H1 (cell line): ENCODE results near the gene AP2B1. TPM values are rescaled to one million over a fixed set of nuclear protein-coding genes. Genes with fewer than 3 reads are reported as not detected.

ENCODE experiments used
- ATF2 ChIP-seq: IDR thresholded peaks from 2 replicates; pipeline ENCODE4 v1.6.1; 2012; ENCODE audit warnings: low read length, inconsistent platforms
- BCL11A ChIP-seq, 2 experiments: IDR thresholded peaks; one replicate each; pipeline ENCODE4 v1.6.1; 2011; ENCODE audit warnings: low read depth in 2 of 2, low read length in 2 of 2, mild to moderate bottlenecking in 2 of 2
- EGR1 ChIP-seq: IDR thresholded peaks from 2 replicates; pipeline ENCODE4 v1.6.1; 2011; ENCODE audit warnings: low read depth, low read length, borderline replicate concordance
- FOSL1 ChIP-seq: IDR thresholded peaks from 2 replicates; pipeline ENCODE4 v1.6.1; 2011; ENCODE audit warnings: mild to moderate bottlenecking, low read depth, low read length, moderate library complexity; ENCODE audit not compliant: insufficient read depth
- HDAC6 ChIP-seq: IDR thresholded peaks from one replicate; pipeline ENCODE4 v1.7.1; 2012; ENCODE audit warnings: low read depth, mild to moderate bottlenecking, inconsistent platforms, low read length, moderate library complexity
- POLR2A ChIP-seq, 2 experiments: IDR thresholded peaks; 1 replicate in 1 of 2; 2 replicates in 1 of 2; pipeline ENCODE4 v1.6.1; 2011; ENCODE audit warnings: low read depth in 2 of 2, low read length in 2 of 2, mild to moderate bottlenecking in 2 of 2; ENCODE audit errors: control extremely low read depth in 1 of 2
- SIRT6 ChIP-seq: IDR thresholded peaks from one replicate; pipeline ENCODE4 v1.7.1; 2012; ENCODE audit warnings: low read length, inconsistent platforms
- SP4 ChIP-seq: IDR thresholded peaks from 2 replicates; pipeline ENCODE4 v1.6.1; 2012; ENCODE audit warnings: low read length, inconsistent platforms
- SRF ChIP-seq: IDR thresholded peaks from 2 replicates; pipeline ENCODE4 v1.6.1; 2011; ENCODE audit warnings: mild to moderate bottlenecking, low read depth, low read length, moderate library complexity
- polyA plus RNA-seq, 7 experiments: library from polyadenylated mRNA; depleted of rRNA in 3 of 7; stranded (reverse) in 5 of 7; unstranded in 2 of 7; fragments of >200 nt in 5 of 7; fragments of 200-250 nt in 2 of 7; gene quantifications; 1 replicate in 5 of 7; 2 replicates in 1 of 7; 4 replicates in 1 of 7; pipeline versions ENCODE4 v1.2.1 to v1.2.3, GENCODE V29; 2011 to 2013; ENCODE audit warnings: missing spikeins in 2 of 7, mixed read lengths in 2 of 7
- total RNA-seq: library from RNA; stranded (reverse); fragmentation: NEBNext Ultra II Directional; extraction: Animal tissue kit (Norgen Biotek cat#: 25700); gene quantifications from 2 replicates; pipeline ENCODE4 v1.2.1, GENCODE V29; 2021
- TF ChIP-seq, protein P1 (sequence below): fragments of 300-600 bp; sonication (generic); IDR thresholded peaks from 2 replicates; pipeline ENCODE4 v1.7.1; 2012; ENCODE audit warnings: low read length, moderate library complexity, mild to moderate bottlenecking, inconsistent platforms; ENCODE audit not compliant: insufficient replicate concordance

AP2B1 gene
- total and polyA plus RNA-seq, 2 of the 8 experiments (the other 6 are each of a cell fraction or from before 2014, with no cell fraction given), result 95.5 to 199 TPM

DNA sequence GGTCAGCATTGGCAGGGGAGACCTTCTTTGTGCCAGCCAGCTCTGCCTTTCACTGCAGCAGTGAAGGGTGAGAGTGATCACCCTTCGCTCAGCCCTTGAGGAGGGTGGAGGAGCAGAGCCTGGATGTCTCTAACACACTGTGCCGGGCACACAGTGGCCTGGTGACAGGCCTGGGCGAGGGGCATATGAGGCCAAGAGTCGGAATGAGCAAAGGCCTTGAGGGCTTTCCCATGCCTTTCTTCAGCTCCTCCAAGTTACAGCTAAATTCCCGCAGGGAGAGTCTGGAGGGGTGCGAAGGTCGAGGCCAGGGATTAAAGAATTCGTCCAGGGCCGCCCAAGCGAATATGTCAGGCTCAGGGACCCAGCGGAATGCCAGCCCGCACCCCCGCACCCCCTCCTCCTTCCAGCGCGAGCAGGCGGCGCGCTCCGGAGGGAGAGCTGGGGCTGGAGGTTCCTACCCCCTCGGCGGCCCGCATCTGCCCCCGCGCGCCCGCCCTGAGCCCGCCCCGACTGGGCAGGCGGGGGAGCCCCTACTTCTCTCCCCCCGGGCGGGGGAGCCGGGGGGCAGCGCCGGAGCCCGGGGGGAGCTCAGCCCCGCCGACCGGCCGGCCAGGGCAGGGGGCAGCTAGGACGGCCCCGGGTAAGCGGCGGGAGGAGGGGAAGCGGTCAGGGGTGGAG, 144.3 kb downstream of the AP2B1 start, which contains the start of gene RASL10B (continued):
- TF ChIP-seq, protein P1, sequence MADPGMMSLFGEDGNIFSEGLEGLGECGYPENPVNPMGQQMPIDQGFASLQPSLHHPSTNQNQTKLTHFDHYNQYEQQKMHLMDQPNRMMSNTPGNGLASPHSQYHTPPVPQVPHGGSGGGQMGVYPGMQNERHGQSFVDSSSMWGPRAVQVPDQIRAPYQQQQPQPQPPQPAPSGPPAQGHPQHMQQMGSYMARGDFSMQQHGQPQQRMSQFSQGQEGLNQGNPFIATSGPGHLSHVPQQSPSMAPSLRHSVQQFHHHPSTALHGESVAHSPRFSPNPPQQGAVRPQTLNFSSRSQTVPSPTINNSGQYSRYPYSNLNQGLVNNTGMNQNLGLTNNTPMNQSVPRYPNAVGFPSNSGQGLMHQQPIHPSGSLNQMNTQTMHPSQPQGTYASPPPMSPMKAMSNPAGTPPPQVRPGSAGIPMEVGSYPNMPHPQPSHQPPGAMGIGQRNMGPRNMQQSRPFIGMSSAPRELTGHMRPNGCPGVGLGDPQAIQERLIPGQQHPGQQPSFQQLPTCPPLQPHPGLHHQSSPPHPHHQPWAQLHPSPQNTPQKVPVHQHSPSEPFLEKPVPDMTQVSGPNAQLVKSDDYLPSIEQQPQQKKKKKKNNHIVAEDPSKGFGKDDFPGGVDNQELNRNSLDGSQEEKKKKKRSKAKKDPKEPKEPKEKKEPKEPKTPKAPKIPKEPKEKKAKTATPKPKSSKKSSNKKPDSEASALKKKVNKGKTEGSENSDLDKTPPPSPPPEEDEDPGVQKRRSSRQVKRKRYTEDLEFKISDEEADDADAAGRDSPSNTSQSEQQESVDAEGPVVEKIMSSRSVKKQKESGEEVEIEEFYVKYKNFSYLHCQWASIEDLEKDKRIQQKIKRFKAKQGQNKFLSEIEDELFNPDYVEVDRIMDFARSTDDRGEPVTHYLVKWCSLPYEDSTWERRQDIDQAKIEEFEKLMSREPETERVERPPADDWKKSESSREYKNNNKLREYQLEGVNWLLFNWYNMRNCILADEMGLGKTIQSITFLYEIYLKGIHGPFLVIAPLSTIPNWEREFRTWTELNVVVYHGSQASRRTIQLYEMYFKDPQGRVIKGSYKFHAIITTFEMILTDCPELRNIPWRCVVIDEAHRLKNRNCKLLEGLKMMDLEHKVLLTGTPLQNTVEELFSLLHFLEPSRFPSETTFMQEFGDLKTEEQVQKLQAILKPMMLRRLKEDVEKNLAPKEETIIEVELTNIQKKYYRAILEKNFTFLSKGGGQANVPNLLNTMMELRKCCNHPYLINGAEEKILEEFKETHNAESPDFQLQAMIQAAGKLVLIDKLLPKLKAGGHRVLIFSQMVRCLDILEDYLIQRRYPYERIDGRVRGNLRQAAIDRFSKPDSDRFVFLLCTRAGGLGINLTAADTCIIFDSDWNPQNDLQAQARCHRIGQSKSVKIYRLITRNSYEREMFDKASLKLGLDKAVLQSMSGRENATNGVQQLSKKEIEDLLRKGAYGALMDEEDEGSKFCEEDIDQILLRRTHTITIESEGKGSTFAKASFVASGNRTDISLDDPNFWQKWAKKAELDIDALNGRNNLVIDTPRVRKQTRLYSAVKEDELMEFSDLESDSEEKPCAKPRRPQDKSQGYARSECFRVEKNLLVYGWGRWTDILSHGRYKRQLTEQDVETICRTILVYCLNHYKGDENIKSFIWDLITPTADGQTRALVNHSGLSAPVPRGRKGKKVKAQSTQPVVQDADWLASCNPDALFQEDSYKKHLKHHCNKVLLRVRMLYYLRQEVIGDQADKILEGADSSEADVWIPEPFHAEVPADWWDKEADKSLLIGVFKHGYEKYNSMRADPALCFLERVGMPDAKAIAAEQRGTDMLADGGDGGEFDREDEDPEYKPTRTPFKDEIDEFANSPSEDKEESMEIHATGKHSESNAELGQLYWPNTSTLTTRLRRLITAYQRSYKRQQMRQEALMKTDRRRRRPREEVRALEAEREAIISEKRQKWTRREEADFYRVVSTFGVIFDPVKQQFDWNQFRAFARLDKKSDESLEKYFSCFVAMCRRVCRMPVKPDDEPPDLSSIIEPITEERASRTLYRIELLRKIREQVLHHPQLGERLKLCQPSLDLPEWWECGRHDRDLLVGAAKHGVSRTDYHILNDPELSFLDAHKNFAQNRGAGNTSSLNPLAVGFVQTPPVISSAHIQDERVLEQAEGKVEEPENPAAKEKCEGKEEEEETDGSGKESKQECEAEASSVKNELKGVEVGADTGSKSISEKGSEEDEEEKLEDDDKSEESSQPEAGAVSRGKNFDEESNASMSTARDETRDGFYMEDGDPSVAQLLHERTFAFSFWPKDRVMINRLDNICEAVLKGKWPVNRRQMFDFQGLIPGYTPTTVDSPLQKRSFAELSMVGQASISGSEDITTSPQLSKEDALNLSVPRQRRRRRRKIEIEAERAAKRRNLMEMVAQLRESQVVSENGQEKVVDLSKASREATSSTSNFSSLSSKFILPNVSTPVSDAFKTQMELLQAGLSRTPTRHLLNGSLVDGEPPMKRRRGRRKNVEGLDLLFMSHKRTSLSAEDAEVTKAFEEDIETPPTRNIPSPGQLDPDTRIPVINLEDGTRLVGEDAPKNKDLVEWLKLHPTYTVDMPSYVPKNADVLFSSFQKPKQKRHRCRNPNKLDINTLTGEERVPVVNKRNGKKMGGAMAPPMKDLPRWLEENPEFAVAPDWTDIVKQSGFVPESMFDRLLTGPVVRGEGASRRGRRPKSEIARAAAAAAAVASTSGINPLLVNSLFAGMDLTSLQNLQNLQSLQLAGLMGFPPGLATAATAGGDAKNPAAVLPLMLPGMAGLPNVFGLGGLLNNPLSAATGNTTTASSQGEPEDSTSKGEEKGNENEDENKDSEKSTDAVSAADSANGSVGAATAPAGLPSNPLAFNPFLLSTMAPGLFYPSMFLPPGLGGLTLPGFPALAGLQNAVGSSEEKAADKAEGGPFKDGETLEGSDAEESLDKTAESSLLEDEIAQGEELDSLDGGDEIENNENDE, result no peak
- TF ChIP-seq HDAC6 (no peak), POLR2A (IDR thresholded peaks at IDR 0.05; ENCODE audit: control extremely low read depth in 1 of 2, low read depth in 2 of 2, low read length in 2 of 2) (no peak), SIRT6 (no peak), SP4 (no peak), FOSL1 (peak; percentile 94), BCL11A (IDR thresholded peaks at IDR 0.05; ENCODE audit: low read depth in 2 of 2, low read length in 2 of 2) (no peak), EGR1 (peak; percentile 85; the same call in 1 of the 2 replicates), ATF2 (no peak), SRF (no peak)
